Measurements from ENCODE around the gene KCNK15. TPM values are rescaled to one million over a fixed set of nuclear protein-coding genes. Genes with fewer than 3 reads are reported as not detected.
A peak's percentile ranks its signal among the peaks of the same experiment; 100 is the strongest.

Gene KCNK15
- total and polyA plus RNA-seq, 9 of the 15 experiments (the other 6 are each of a cell fraction or from before 2014, with no cell fraction given): 0.03 to 0.30 (median 0.17) TPM; not detected in 5

DNA sequence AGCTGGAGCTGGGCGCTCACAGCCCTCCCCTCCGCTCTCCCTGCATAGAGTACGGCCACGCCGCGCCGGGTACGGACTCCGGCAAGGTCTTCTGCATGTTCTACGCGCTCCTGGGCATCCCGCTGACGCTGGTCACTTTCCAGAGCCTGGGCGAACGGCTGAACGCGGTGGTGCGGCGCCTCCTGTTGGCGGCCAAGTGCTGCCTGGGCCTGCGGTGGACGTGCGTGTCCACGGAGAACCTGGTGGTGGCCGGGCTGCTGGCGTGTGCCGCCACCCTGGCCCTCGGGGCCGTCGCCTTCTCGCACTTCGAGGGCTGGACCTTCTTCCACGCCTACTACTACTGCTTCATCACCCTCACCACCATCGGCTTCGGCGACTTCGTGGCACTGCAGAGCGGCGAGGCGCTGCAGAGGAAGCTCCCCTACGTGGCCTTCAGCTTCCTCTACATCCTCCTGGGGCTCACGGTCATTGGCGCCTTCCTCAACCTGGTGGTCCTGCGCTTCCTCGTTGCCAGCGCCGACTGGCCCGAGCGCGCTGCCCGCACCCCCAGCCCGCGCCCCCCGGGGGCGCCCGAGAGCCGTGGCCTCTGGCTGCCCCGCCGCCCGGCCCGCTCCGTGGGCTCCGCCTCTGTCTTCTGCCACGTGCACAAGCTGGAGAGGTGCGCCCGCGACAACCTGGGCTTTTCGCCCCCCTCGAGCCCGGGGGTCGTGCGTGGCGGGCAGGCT lies 4.6 kb downstream of the KCNK15 start (continued):
- TF ChIP-seq, protein P1, sequence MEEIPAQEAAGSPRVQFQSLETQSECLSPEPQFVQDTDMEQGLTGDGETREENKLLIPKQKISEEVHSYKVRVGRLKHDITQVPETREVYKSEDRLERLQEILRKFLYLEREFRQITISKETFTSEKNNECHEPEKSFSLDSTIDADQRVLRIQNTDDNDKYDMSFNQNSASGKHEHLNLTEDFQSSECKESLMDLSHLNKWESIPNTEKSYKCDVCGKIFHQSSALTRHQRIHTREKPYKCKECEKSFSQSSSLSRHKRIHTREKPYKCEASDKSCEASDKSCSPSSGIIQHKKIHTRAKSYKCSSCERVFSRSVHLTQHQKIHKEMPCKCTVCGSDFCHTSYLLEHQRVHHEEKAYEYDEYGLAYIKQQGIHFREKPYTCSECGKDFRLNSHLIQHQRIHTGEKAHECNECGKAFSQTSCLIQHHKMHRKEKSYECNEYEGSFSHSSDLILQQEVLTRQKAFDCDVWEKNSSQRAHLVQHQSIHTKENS (CRISPR knock-in tag; IDR thresholded peaks at IDR 0.05): no peak
- TF ChIP-seq NFIX (CRISPR knock-in tag; IDR thresholded peaks at IDR 0.05; ENCODE audit: low read depth) (no peak), SAFB (IDR thresholded peaks at IDR 0.05; ENCODE audit: borderline replicate concordance, low read depth, low read length) (peak; percentile 52; the same call in 1 of the 2 replicates), ZNF584 (CRISPR knock-in tag; IDR thresholded peaks at IDR 0.05; ENCODE audit: low read depth) (no peak), STAT5B (CRISPR knock-in tag; IDR thresholded peaks at IDR 0.05) (no peak), PCBP2 (IDR thresholded peaks at IDR 0.05; ENCODE audit: low read depth, low read length, poor library complexity, severe bottlenecking) (no peak), ZNF79 (CRISPR knock-in tag; IDR thresholded peaks at IDR 0.05; ENCODE audit: low read depth) (no peak), XRCC5 (IDR thresholded peaks at IDR 0.05; ENCODE audit: low read depth, low read length) (no peak), SREBF1 (IDR thresholded peaks at IDR 0.05; ENCODE audit: borderline replicate concordance, low read depth, low read length) (no peak), BRF1 (IDR thresholded peaks at IDR 0.05; ENCODE audit: borderline replicate concordance, extremely low read depth, insufficient read length) (no peak), TAL1 (IDR thresholded peaks at IDR 0.05) (no peak), NFE2L1 (tag; IDR thresholded peaks at IDR 0.05; ENCODE audit: borderline replicate concordance, low read depth) (no peak)
- TF ChIP-seq, protein P2, sequence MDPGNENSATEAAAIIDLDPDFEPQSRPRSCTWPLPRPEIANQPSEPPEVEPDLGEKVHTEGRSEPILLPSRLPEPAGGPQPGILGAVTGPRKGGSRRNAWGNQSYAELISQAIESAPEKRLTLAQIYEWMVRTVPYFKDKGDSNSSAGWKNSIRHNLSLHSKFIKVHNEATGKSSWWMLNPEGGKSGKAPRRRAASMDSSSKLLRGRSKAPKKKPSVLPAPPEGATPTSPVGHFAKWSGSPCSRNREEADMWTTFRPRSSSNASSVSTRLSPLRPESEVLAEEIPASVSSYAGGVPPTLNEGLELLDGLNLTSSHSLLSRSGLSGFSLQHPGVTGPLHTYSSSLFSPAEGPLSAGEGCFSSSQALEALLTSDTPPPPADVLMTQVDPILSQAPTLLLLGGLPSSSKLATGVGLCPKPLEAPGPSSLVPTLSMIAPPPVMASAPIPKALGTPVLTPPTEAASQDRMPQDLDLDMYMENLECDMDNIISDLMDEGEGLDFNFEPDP (CRISPR knock-in tag; IDR thresholded peaks at IDR 0.05): no peak
- TF ChIP-seq, protein P3, sequence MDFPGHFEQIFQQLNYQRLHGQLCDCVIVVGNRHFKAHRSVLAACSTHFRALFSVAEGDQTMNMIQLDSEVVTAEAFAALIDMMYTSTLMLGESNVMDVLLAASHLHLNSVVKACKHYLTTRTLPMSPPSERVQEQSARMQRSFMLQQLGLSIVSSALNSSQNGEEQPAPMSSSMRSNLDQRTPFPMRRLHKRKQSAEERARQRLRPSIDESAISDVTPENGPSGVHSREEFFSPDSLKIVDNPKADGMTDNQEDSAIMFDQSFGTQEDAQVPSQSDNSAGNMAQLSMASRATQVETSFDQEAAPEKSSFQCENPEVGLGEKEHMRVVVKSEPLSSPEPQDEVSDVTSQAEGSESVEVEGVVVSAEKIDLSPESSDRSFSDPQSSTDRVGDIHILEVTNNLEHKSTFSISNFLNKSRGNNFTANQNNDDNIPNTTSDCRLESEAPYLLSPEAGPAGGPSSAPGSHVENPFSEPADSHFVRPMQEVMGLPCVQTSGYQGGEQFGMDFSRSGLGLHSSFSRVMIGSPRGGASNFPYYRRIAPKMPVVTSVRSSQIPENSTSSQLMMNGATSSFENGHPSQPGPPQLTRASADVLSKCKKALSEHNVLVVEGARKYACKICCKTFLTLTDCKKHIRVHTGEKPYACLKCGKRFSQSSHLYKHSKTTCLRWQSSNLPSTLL (IDR thresholded peaks at IDR 0.05): no peak
- TF ChIP-seq, protein P4, sequence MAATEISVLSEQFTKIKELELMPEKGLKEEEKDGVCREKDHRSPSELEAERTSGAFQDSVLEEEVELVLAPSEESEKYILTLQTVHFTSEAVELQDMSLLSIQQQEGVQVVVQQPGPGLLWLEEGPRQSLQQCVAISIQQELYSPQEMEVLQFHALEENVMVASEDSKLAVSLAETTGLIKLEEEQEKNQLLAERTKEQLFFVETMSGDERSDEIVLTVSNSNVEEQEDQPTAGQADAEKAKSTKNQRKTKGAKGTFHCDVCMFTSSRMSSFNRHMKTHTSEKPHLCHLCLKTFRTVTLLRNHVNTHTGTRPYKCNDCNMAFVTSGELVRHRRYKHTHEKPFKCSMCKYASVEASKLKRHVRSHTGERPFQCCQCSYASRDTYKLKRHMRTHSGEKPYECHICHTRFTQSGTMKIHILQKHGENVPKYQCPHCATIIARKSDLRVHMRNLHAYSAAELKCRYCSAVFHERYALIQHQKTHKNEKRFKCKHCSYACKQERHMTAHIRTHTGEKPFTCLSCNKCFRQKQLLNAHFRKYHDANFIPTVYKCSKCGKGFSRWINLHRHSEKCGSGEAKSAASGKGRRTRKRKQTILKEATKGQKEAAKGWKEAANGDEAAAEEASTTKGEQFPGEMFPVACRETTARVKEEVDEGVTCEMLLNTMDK (IDR thresholded peaks at IDR 0.05; ENCODE audit: borderline replicate concordance, insufficient read depth, low read depth, low read length, poor library complexity, severe bottlenecking): peak; percentile 49
